ENCODE data around the gene RANBP1.

The RANBP1 gene

DNA sequence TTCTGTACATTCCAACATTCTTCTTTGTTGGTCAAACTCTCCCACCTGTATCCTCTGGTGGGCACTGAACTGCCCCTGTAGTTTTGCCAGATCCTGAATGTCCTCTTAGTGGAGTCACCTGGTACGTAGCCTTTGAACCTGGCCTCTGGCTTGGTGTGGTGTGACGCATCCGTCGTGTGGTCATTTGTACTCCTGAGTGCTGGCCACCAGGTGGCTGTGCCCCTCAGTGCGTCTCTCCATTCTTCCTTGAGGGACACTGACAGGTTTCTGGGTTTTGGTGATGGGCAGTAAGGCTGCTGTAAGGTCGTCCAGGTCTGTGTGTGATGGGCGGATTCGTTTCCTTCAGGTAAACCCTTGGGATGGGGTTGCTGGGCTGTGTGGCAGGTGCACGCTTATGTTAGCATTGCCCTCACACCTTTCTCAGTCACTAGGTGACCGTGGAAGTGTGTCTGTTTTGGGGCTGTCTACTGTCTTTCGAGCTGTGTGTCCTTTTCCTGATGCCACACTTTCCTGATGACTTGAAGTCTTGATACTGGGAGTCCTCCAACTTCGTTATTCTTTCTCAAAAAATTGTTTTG lies 13.6 kb upstream of the RANBP1 start:
- Histone ChIP-seq H3K36me3 (ENCODE audit: insufficient read depth, low read length) (peaks cover 86% of the 10 kb centered on the region), H3K9ac (ENCODE audit: insufficient read length) (no peak overlapping the region), H3K4me3 (no peak overlapping the region), H3K27ac (no peak overlapping the region), H3K9me3 (ENCODE audit: low read depth, low read length) (no peaks in the 10 kb centered on the region)
- no peak for DNase-seq (ENCODE audit: low read depth, low spot score)
- TF ChIP-seq POLR2AphosphoS5 (IDR thresholded peaks at IDR 0.05; ENCODE audit: borderline replicate concordance, low read depth, low read length) (no peak), EZH2 (IDR thresholded peaks at IDR 0.05) (no peak), FOXP2 (optimal IDR thresholded peaks at IDR 0.05; ENCODE audit: control extremely low read depth, extremely low read length, insufficient read depth) (no peak)

DNA sequence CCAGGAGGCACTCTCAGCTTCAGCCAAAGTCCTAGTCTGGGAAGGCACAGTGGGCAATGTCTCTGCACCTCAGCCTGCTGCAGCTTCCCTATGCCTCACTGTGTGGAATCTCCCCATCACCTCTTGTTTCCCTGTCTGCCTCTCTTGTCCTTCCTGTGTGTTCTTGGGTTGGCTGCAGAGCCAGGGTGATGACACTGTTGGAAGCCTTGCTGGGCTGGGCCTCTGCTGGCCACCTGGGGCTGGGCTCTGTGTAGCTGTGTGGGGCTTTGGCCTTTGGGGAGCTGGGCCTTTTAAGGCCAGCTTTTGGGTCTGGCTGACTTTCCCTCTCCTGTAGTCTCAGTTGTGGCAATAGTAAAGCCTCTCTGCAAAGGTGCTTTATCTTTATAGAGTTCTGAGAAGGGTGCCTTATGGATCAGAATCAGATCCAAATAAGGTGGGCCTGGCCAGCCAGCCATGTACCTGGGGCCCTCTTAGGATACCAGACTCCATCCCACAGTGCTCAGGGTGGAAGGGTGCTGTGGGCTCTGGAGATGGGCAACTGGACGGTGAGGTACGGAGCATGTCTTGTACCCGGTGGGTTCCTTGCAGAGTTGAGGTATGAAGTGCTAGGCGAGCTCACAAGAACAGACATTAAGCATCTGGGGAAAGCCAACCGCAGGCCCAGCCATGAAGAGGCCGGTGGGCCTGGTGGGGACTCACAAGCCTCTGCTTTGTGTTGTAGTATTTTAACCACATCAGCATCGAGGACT lies 10.3 kb upstream of the RANBP1 start:
- TF ChIP-seq FOXP2 (optimal IDR thresholded peaks at IDR 0.05; ENCODE audit: control extremely low read depth, extremely low read length, insufficient read depth) (no peak), EZH2 (IDR thresholded peaks at IDR 0.05) (no peak), POLR2AphosphoS5 (IDR thresholded peaks at IDR 0.05; ENCODE audit: borderline replicate concordance, low read depth, low read length) (no peak)
- H3K36me3 ChIP-seq (ENCODE audit: insufficient read depth, low read length), result peaks cover 92% of the 10 kb centered on the region
- DNase-seq (ENCODE audit: low read depth, low spot score), result no peak
- no peak overlapping the region for H3K4me3 ChIP-seq
- H3K9ac ChIP-seq (ENCODE audit: insufficient read length), result no peak overlapping the region
- H3K27ac ChIP-seq, result no peak overlapping the region
- no peaks in the 10 kb centered on the region for H3K9me3 ChIP-seq (ENCODE audit: low read depth, low read length)

DNA sequence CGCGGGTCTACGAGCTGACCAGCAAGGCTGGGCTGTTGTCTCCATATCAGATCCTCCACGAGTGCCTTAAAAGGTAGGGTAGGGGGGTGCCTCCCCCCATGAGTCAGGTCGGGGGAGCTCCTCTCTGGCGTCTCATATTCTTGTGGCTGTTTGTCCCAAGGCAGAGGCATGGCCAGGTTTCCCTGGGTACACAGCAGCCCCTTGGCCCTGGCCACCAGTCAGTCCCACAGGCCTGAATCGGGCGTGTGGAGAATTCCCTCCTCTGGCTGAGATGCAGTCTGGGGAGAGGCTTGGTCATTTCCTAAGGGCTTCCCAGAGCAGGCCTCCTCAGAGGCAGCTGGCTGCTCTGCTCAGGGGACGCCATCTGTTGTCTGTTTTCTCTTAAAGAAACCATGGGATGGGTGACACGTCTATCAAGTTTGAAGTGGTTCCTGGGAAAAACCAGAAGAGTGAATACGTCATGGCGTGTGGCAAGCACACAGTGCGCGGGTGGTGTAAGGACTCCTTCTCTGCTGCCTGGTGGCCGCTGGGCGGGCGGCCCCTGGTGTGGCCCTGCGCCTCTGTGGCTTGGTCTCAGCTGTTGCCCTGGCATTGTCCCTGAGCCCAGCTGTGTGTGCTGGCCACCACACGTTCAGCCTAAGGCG lies 9.6 kb upstream of the RANBP1 start:
- H3K9me3 ChIP-seq (ENCODE audit: low read depth, low read length), result no peaks in the 10 kb centered on the region
- no peak overlapping the region for H3K27ac ChIP-seq
- no peak for TF ChIP-seq FOXP2 (optimal IDR thresholded peaks at IDR 0.05; ENCODE audit: control extremely low read depth, extremely low read length, insufficient read depth)
- no peak for TF ChIP-seq POLR2AphosphoS5 (IDR thresholded peaks at IDR 0.05; ENCODE audit: borderline replicate concordance, low read depth, low read length)
- TF ChIP-seq EZH2 (IDR thresholded peaks at IDR 0.05), result no peak
- DNase-seq (ENCODE audit: low read depth, low spot score), result no peak
- H3K4me3 ChIP-seq, result no peak overlapping the region
- H3K36me3 ChIP-seq (ENCODE audit: insufficient read depth, low read length), result peaks cover 85% of the 10 kb centered on the region
- H3K9ac ChIP-seq (ENCODE audit: insufficient read length), result no peak overlapping the region

DNA sequence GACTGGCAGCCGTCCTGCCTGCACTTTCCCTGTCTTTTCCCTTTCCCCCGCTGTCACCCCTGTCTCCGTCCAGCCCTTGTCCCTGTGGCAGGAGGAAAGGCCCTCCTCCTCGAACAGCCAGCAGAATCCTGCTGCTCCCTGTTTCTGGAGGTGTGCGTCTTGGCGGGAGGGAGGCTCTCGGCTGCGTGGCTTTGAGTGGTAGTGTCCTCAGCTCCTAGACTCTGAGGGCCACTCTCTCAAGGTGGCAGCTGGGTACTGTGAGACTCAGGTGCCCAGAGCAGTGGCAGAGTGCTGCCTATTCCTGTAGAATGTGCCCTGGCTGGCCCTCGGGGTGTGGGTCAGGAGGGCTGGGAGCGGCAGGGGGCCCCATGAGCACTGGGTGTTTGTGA lies 9.1 kb upstream of the RANBP1 start:
- H3K9me3 ChIP-seq (ENCODE audit: low read depth, low read length), result no peaks in the 10 kb centered on the region
- TF ChIP-seq EZH2 (IDR thresholded peaks at IDR 0.05) (no peak), POLR2AphosphoS5 (IDR thresholded peaks at IDR 0.05; ENCODE audit: borderline replicate concordance, low read depth, low read length) (no peak), FOXP2 (optimal IDR thresholded peaks at IDR 0.05; ENCODE audit: control extremely low read depth, extremely low read length, insufficient read depth) (no peak)
- H3K9ac ChIP-seq (ENCODE audit: insufficient read length), result no peak overlapping the region
- H3K36me3 ChIP-seq (ENCODE audit: insufficient read depth, low read length), result peaks cover 83% of the 10 kb centered on the region
- H3K4me3 ChIP-seq, result no peak overlapping the region
- no peak for DNase-seq (ENCODE audit: low read depth, low spot score)
- no peak overlapping the region for H3K27ac ChIP-seq

DNA sequence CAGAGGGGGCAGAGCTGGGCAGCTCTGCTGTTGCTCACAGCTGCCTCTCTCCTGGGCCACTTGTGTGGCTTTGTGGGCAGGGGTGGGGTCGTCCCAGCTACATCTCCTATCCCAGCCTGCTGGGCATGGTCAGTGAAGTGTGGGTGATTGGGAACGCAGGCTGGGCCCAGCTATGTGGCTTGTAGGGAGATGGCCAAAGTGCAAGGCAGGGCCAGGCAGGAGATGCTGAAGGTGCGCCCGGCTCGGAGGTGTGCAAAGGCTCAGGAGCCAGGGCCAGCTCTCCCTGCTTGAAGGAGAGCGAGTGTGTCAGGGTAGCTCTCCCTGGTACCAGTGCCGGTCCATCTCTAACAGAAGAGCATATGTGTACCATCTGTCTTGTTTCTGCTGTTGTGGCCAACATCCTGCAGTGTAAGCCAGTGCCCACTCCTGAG lies 8.4 kb upstream of the RANBP1 start:
- no peak overlapping the region for H3K9ac ChIP-seq (ENCODE audit: insufficient read length)
- peaks cover 83% of the 10 kb centered on the region for H3K36me3 ChIP-seq (ENCODE audit: insufficient read depth, low read length)
- DNase-seq (ENCODE audit: low read depth, low spot score), result no peak
- no peaks in the 10 kb centered on the region for H3K9me3 ChIP-seq (ENCODE audit: low read depth, low read length)
- no peak for TF ChIP-seq EZH2 (IDR thresholded peaks at IDR 0.05)
- no peak for TF ChIP-seq FOXP2 (optimal IDR thresholded peaks at IDR 0.05; ENCODE audit: control extremely low read depth, extremely low read length, insufficient read depth)
- TF ChIP-seq POLR2AphosphoS5 (IDR thresholded peaks at IDR 0.05; ENCODE audit: borderline replicate concordance, low read depth, low read length), result no peak
- H3K27ac ChIP-seq, result no peak overlapping the region
- no peak overlapping the region for H3K4me3 ChIP-seq

DNA sequence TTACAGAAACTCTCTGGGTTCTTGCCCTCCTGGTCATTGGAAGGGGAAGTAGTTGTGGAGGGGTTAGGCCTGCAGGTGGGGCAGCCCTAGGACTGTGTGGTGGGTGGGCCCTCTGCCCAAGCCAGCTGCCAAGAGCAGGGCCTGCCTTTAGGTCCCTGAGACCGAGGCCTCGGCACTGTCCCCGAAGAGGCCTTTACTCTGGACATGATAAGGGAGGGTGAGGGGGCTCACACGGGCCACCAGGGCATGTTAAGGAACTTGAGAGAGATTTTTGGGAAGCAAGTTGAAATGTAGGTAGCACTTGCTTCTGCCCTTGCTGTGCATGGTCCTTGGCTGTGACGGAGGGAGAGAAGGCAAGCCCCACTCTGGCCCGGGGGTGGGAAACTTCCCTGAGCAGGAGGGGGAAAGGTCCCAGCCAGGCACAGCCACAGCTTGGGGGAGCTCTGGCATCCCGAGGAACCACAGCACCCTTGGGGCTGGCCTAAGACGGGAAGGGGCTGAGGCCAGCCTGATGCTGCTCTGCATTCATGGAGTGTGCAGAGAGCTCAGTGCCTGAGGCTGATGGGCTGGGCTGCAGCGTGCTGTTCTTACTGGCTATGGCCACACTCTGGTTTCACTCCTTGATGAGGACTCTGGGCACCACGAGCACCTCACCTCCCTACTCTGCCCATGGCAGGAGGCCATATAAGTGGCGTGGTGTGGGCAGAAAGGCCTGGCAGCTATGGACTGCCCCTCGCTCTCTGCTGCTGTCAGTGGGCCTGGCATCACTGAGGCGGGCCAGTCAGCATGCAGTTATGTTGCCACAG lies 7.8 kb upstream of the RANBP1 start:
- Histone ChIP-seq H3K36me3 (ENCODE audit: insufficient read depth, low read length) (peaks cover 85% of the 10 kb centered on the region), H3K9me3 (ENCODE audit: low read depth, low read length) (no peaks in the 10 kb centered on the region), H3K27ac (0 out of 2 replicates have a peak overlapping the region, but pooled peaks have one; percentile 13), H3K4me3 (no peak overlapping the region), H3K9ac (ENCODE audit: insufficient read length) (no peak overlapping the region)
- DNase-seq (ENCODE audit: low read depth, low spot score), result no peak
- TF ChIP-seq POLR2AphosphoS5 (IDR thresholded peaks at IDR 0.05; ENCODE audit: borderline replicate concordance, low read depth, low read length), result no peak
- no peak for TF ChIP-seq FOXP2 (optimal IDR thresholded peaks at IDR 0.05; ENCODE audit: control extremely low read depth, extremely low read length, insufficient read depth)
- TF ChIP-seq EZH2 (IDR thresholded peaks at IDR 0.05), result no peak

DNA sequence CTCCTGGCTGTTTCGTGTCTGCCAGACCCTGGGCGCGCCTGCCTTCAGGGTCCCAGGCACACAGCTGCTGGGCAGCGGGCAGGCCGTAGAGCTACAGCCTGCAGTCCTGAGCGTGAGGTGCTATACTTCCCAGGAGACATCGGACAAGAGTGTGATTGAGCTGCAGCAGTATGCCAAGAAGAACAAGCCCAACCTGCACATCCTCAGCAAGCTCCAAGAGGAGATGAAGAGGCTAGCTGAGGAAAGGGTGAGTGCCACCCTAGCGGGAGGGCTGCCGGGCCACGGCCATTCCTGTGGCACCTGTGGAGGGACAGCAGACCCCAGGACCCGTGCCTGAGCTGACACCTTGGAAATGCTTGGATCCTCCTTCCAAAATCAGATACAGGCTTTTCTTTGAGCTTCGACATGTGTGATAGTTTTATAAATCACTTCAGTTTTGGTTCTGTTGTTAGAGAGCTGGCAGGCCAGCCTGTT lies 7.1 kb upstream of the RANBP1 start:
- peaks cover 85% of the 10 kb centered on the region for H3K36me3 ChIP-seq (ENCODE audit: insufficient read depth, low read length)
- H3K9me3 ChIP-seq (ENCODE audit: low read depth, low read length), result no peaks in the 10 kb centered on the region
- H3K27ac ChIP-seq, result no peak overlapping the region
- TF ChIP-seq POLR2AphosphoS5 (IDR thresholded peaks at IDR 0.05; ENCODE audit: borderline replicate concordance, low read depth, low read length), result no peak
- TF ChIP-seq EZH2 (IDR thresholded peaks at IDR 0.05), result no peak
- no peak for TF ChIP-seq FOXP2 (optimal IDR thresholded peaks at IDR 0.05; ENCODE audit: control extremely low read depth, extremely low read length, insufficient read depth)
- no peak for DNase-seq (ENCODE audit: low read depth, low spot score)
- no peak overlapping the region for H3K4me3 ChIP-seq
- H3K9ac ChIP-seq (ENCODE audit: insufficient read length), result no peak overlapping the region

Measured in SK-N-MC (cell line).